CD14-positive monocyte (primary cell): Measurements from ENCODE around the gene SLMAP. TPM values are rescaled to one million over a fixed set of nuclear protein-coding genes. Genes with fewer than 3 reads are reported as not detected.
A peak's percentile ranks its signal among the peaks of the same experiment; 100 is the strongest.

Experiments used
- DNase-seq, 3 donors: peaks; one replicate each; pipeline ENCODE4 v3.0.0-alpha.2; 2011 to 2022
- H2AFZ ChIP-seq: 2 replicates; pipeline ENCODE4 v1.6.0; 2012; ENCODE audit warnings: mild to moderate bottlenecking, low read depth, low read length, inconsistent platforms; ENCODE audit not compliant: insufficient read depth, poor library complexity, severe bottlenecking
- H3K27ac ChIP-seq, 2 donors: 1 replicate in 1 of 2; 2 replicates in 1 of 2; pipeline ENCODE4 v1.5.1; 2012 to 2013; ENCODE audit warnings: low read length in 2 of 2, control low read depth in 1 of 2, inconsistent platforms in 1 of 2, low read depth in 1 of 2, mild to moderate bottlenecking in 1 of 2
- H3K27me3 ChIP-seq, 2 donors: one replicate each; pipeline versions ENCODE4 v1.6.0 to v1.6.1; 2011 to 2013; ENCODE audit warnings: low read length in 2 of 2; ENCODE audit not compliant: control insufficient read depth in 2 of 2, insufficient read depth in 2 of 2
- H3K36me3 ChIP-seq, 2 donors: replicated peaks in 1 of 2; 1 replicate in 1 of 2; 2 replicates in 1 of 2; pipeline versions ENCODE4 v1.5.1 to v1.6.1; 2012 to 2013; ENCODE audit warnings: low read length in 2 of 2, control low read depth in 1 of 2, inconsistent platforms in 1 of 2, mild to moderate bottlenecking in 1 of 2; ENCODE audit not compliant: insufficient read depth in 2 of 2, control insufficient read depth in 1 of 2
- H3K4me1 ChIP-seq, 2 donors: 1 replicate in 1 of 2; 2 replicates in 1 of 2; pipeline versions ENCODE4 v1.5.1 to v1.6.1; 2012 to 2013; ENCODE audit warnings: low read length in 2 of 2, control low read depth in 1 of 2, inconsistent platforms in 1 of 2, mild to moderate bottlenecking in 1 of 2, moderate library complexity in 1 of 2; ENCODE audit not compliant: insufficient read depth in 2 of 2, control insufficient read depth in 1 of 2
- H3K4me2 ChIP-seq: replicated peaks from 2 replicates; pipeline ENCODE3; 2012; ENCODE audit warnings: low read length, moderate library complexity, mild to moderate bottlenecking; ENCODE audit not compliant: poor library complexity, severe bottlenecking; ENCODE audit errors: extremely low read depth
- H3K4me3 ChIP-seq, 3 experiments: fragments of 200-600 bp in 1 of 3; sonication (generic) in 1 of 3; replicated peaks in 1 of 3; 1 replicate in 2 of 3; 2 replicates in 1 of 3; pipeline ENCODE4 v1.5.1; 2011 to 2013; ENCODE audit warnings: low read length in 3 of 3, mild to moderate bottlenecking in 3 of 3, control low read depth in 2 of 3, low read depth in 2 of 3, inconsistent platforms in 1 of 3, moderate library complexity in 1 of 3
- H3K79me2 ChIP-seq: 2 replicates; pipeline ENCODE4 v1.6.0; 2012; ENCODE audit warnings: mild to moderate bottlenecking, control low read depth, inconsistent platforms, low read length, moderate library complexity; ENCODE audit not compliant: insufficient read depth
- H3K9ac ChIP-seq: 2 replicates; pipeline ENCODE4 v1.6.0; 2017; ENCODE audit warnings: low read length, mild to moderate bottlenecking; ENCODE audit not compliant: insufficient read depth, poor library complexity, severe bottlenecking
- H3K9me3 ChIP-seq, 2 donors: replicated peaks in 1 of 2; 1 replicate in 1 of 2; 2 replicates in 1 of 2; pipeline versions ENCODE4 v1.5.1 to v1.6.1; 2012 to 2013; ENCODE audit warnings: low read length in 2 of 2, control low read depth in 1 of 2; ENCODE audit not compliant: control insufficient read depth in 1 of 2, insufficient read depth in 1 of 2
- H4K20me1 ChIP-seq: 2 replicates; pipeline ENCODE4 v1.6.0; 2012; ENCODE audit warnings: mild to moderate bottlenecking, low read length, control low read depth, moderate library complexity; ENCODE audit not compliant: insufficient read depth
- H3K27ac Mint-ChIP-seq, 7 donors: one replicate each; pipeline ENCODE4 v1.8.0; 2020; ENCODE audit warnings: mild to moderate bottlenecking in 7 of 7, mixed read lengths in 7 of 7, moderate library complexity in 6 of 7, inconsistent platforms in 2 of 7
- H3K27me3 Mint-ChIP-seq, 3 donors: one replicate each; pipeline ENCODE4 v1.8.0; 2021 to 2022; ENCODE audit warnings: low read depth in 3 of 3, mild to moderate bottlenecking in 3 of 3, mixed read lengths in 3 of 3, moderate library complexity in 3 of 3, inconsistent platforms in 1 of 3
- H3K36me3 Mint-ChIP-seq, 2 donors: one replicate each; pipeline ENCODE4 v1.8.0; 2020; ENCODE audit warnings: mixed read lengths in 2 of 2, inconsistent platforms in 1 of 2, mild to moderate bottlenecking in 1 of 2
- H3K4me1 Mint-ChIP-seq: one replicate; pipeline ENCODE4 v1.8.0; 2020; ENCODE audit warnings: mild to moderate bottlenecking, mixed read lengths
- H3K4me3 Mint-ChIP-seq, 2 donors: one replicate each; pipeline ENCODE4 v1.8.0; 2020; ENCODE audit warnings: mild to moderate bottlenecking in 2 of 2, mixed read lengths in 2 of 2, moderate library complexity in 1 of 2
- H3K9me3 Mint-ChIP-seq, 7 donors: one replicate each; pipeline ENCODE4 v1.8.0; 2020 to 2022; ENCODE audit warnings: mixed read lengths in 7 of 7, mild to moderate bottlenecking in 6 of 7, moderate library complexity in 6 of 7, inconsistent platforms in 2 of 7
- WGBS: methylation state at CpG from one replicate; pipeline ENCODE4 v1.1.5; 2013; ENCODE audit warnings: missing lambda C conversion rate; ENCODE audit not compliant: insufficient coverage; 5-methylcytosine and 5-hydroxymethylcytosine counted together
- intact Hi-C, 2 donors: fragments of 100-400 bp; cut with micrococcal nuclease; formaldehyde crosslinking; loops; one replicate each; pipeline versions ENCODE4 v1.15.0 to v1.15.1; 2023
- polyA plus RNA-seq, 3 donors: library from polyadenylated mRNA; depleted of rRNA in 1 of 3; unstranded in 2 of 3; stranded (reverse) in 1 of 3; fragments of 300-500 nt in 2 of 3; fragments of >200 nt in 1 of 3; fragmentation: Illumina TruSeq in 2 of 3; gene quantifications; 1 replicate in 2 of 3; 2 replicates in 1 of 3; pipeline ENCODE4 v1.2.3, GENCODE V29; 2012 to 2021
- TF ChIP-seq, protein P1 (sequence below): fragments of 200-600 bp; IDR thresholded peaks from one replicate; pipeline ENCODE4 v1.8.0; 2022; ENCODE audit warnings: antibody characterized with exemption, mild to moderate bottlenecking

SLMAP gene
- polyA plus RNA-seq, 3 donors, result 12.3 to 17.6 (median 16.1) TPM

DNA sequence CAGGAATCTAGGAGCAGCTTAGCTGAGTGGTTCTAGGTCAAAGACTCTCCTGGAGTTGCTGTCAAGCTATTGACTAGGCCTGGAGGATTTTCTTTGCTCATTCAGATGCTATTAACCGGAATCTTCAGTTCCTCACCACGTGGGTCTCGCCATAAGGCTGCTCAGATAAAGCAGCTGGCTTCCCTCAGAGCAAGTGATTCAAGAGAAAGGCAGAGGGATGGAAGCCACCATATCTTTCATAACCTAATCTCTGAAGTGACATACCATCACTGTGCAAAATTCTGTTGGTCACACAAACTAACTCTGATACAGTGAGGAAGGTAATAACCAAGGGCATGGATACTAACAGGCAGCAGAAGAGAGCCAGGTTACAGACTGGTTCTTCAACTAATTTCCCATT, 179.4 kb downstream of the SLMAP start:
- Histone ChIP-seq H3K4me3 (no peak overlapping the region), H3K27ac (no peak overlapping the region), H3K4me1 (no peaks in the 10 kb centered on the region), H3K9ac (no peak overlapping the region), H3K27me3 (no peaks in the 10 kb centered on the region), H3K4me2 (no peak overlapping the region), H2AFZ (no peak overlapping the region), H3K79me2 (no peaks in the 10 kb centered on the region), H3K36me3 (peaks cover 6 to 16% of the 10 kb centered on the region in 2 donors), H4K20me1 (no peaks in the 10 kb centered on the region), H3K9me3 (no peaks in the 10 kb centered on the region)
- Mint-ChIP-seq H3K36me3 (peaks cover 9 to 18% of the 10 kb centered on the region in 2 donors), H3K27me3 (peaks cover 0 to 5% (median 0%) of the 10 kb centered on the region in 3 donors), H3K4me3 (no peak overlapping the region), H3K9me3 (peaks cover 0 to 2% (median 0%) of the 10 kb centered on the region in 7 donors), H3K4me1 (no peaks in the 10 kb centered on the region), H3K27ac (peak overlapping the region in 1 of 7 donors; percentile 42)
- DNase-seq, result no peak
- intact Hi-C loops, result no loop called here
- TF ChIP-seq, protein P1, sequence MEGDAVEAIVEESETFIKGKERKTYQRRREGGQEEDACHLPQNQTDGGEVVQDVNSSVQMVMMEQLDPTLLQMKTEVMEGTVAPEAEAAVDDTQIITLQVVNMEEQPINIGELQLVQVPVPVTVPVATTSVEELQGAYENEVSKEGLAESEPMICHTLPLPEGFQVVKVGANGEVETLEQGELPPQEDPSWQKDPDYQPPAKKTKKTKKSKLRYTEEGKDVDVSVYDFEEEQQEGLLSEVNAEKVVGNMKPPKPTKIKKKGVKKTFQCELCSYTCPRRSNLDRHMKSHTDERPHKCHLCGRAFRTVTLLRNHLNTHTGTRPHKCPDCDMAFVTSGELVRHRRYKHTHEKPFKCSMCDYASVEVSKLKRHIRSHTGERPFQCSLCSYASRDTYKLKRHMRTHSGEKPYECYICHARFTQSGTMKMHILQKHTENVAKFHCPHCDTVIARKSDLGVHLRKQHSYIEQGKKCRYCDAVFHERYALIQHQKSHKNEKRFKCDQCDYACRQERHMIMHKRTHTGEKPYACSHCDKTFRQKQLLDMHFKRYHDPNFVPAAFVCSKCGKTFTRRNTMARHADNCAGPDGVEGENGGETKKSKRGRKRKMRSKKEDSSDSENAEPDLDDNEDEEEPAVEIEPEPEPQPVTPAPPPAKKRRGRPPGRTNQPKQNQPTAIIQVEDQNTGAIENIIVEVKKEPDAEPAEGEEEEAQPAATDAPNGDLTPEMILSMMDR, result no peak
- WGBS, result no CpG with 5 or more reads among the region's 3 CpGs

DNA sequence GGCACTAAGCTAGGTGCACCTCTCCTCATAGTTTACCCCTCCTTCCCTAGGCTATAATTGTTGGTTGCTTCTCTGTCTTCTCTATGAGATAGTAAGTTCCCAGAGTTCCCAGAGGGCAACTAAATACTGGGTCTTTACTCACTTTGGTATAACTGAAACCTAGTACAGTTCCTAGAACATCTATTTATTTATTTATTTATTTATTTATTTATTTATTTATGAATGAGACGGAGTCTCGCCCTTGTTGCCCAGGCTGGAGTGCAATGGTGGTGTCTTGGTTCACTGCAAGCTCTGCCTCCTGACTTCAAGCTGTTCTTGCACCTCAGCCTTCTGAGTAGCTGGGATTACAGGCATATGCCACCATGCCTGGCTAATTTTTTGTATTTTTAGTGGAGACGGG, 181.0 kb downstream of the SLMAP start:
- Histone ChIP-seq H3K36me3 (peaks cover under 1 to 4% of the 10 kb centered on the region in 2 donors), H3K79me2 (no peaks in the 10 kb centered on the region), H3K27me3 (no peaks in the 10 kb centered on the region), H3K4me1 (no peaks in the 10 kb centered on the region), H3K9ac (no peak overlapping the region), H3K4me3 (no peak overlapping the region), H3K9me3 (no peaks in the 10 kb centered on the region), H2AFZ (no peak overlapping the region), H3K27ac (no peak overlapping the region), H4K20me1 (no peaks in the 10 kb centered on the region), H3K4me2 (no peak overlapping the region)
- no peak overlapping the region for H3K27ac Mint-ChIP-seq
- no peak for DNase-seq
- H3K4me3 Mint-ChIP-seq, result no peak overlapping the region
- TF ChIP-seq, protein P1, result no peak
- 100% methylated on average over 1 of the region's 3 CpGs for WGBS
- intact Hi-C loops, result no loop called here
- H3K9me3 Mint-ChIP-seq, result peaks cover 0 to 9% (median 5%) of the 10 kb centered on the region in 7 donors
- peaks cover 6 to 16% of the 10 kb centered on the region in 2 donors for H3K36me3 Mint-ChIP-seq
- H3K4me1 Mint-ChIP-seq, result no peaks in the 10 kb centered on the region
- peaks cover 0 to 5% (median 0%) of the 10 kb centered on the region in 3 donors for H3K27me3 Mint-ChIP-seq
